HG02610 (cell line): Measurements from ENCODE around the gene SPTLC3.

Source experiments
- ATAC-seq: cut with Tn5 transposase; IDR thresholded peaks from one replicate; pipeline ENCODE4 v1.9.1; 2021; ENCODE audit warnings: mild to moderate bottlenecking, moderate library complexity; ENCODE audit not compliant: unreplicated experiment

SPTLC3 gene

GRCh38 chr20:13130061-13130706 is 121.4 kb downstream of the SPTLC3 start:
- ATAC-seq, result no peak

GRCh38 chr20:13130707-13131103 is 121.9 kb downstream of the SPTLC3 start:
- no peak for ATAC-seq

- ATAC-seq, result no peak
These were observed 122.9 kb downstream of the SPTLC3 start for GRCh38 chr20:13131688-13132087.

GRCh38 chr20:13139459-13140150 is 130.8 kb downstream of the SPTLC3 start:
- no peak for ATAC-seq

GRCh38 chr20:13140201-13140600 is 131.4 kb downstream of the SPTLC3 start:
- no peak for ATAC-seq

GRCh38 chr20:13140775-13141174 is 132.0 kb downstream of the SPTLC3 start:
- ATAC-seq, result no peak

GRCh38 chr20:13141546-13141945 is 132.8 kb downstream of the SPTLC3 start:
- ATAC-seq, result no peak

- ATAC-seq, result no peak
These were observed 133.4 kb downstream of the SPTLC3 start for GRCh38 chr20:13142143-13142542.

GRCh38 chr20:13147071-13147963 is 138.5 kb downstream of the SPTLC3 start:
- no peak for ATAC-seq

GRCh38 chr20:13147971-13148370 is 139.2 kb downstream of the SPTLC3 start:
- ATAC-seq, result no peak

- ATAC-seq, result no peak
These were observed 139.6 kb downstream of the SPTLC3 start for GRCh38 chr20:13148402-13148801.

GRCh38 chr20:13148961-13149360 is 140.2 kb downstream of the SPTLC3 start:
- no peak for ATAC-seq

- no peak for ATAC-seq
These were observed 140.8 kb downstream of the SPTLC3 start for GRCh38 chr20:13149371-13150105.

- ATAC-seq, result no peak
These were observed 149.6 kb downstream of the SPTLC3 start for GRCh38 chr20:13158369-13158768.

GRCh38 chr20:13159889-13160288 is 151.1 kb downstream of the SPTLC3 start:
- no peak for ATAC-seq

- no peak for ATAC-seq
These were observed 156.4 kb downstream of the SPTLC3 start for GRCh38 chr20:13165203-13165602.

GRCh38 chr20:13166011-13166410 is 157.2 kb downstream of the SPTLC3 start:
- no peak for ATAC-seq

GRCh38 chr20:13166437-13166836 is 157.7 kb downstream of the SPTLC3 start:
- no peak for ATAC-seq

- no peak for ATAC-seq
These were observed 160.3 kb downstream of the SPTLC3 start for GRCh38 chr20:13169086-13169485.

- no peak for ATAC-seq
These were observed 162.0 kb downstream of the SPTLC3 start for GRCh38 chr20:13170771-13171170.

- no peak for ATAC-seq
These were observed 164.4 kb downstream of the SPTLC3 start for GRCh38 chr20:13173201-13173600.
